ENCODE results near the gene AIPL1.

AIPL1 gene

GRCh38 chr17:6477831-6478383 lies 43.0 kb upstream of the AIPL1 start:
- Histone ChIP-seq H3K4me3 (ENCODE audit: low read length) (no peak overlapping the region), H3K9me2 (replicated peaks; ENCODE audit: insufficient read depth, low read length) (no peaks in the 10 kb centered on the region)
- DNase-seq: no peak

GRCh38 chr17:6476810-6477179 lies 41.9 kb upstream of the AIPL1 start:
- H3K4me1 ChIP-seq (ENCODE audit: low read length): no peaks in the 10 kb centered on the region
- no peaks in the 10 kb centered on the region for H4K20me1 ChIP-seq (ENCODE audit: insufficient read depth, low read length)
- H3K36me3 ChIP-seq (replicated peaks; ENCODE audit: insufficient read depth, low read length): no peaks in the 10 kb centered on the region
- no peak overlapping the region for H3K4me3 ChIP-seq (ENCODE audit: low read length)
- H3F3A ChIP-seq (ENCODE audit: insufficient read depth, low read length): no peaks in the 10 kb centered on the region
- no peak overlapping the region for H3K9ac ChIP-seq (ENCODE audit: low read length)
- no peak overlapping the region for H3K4me2 ChIP-seq (ENCODE audit: low read depth, low read length)
- DNase-seq: no peak
- no peak overlapping the region for H2AFZ ChIP-seq (ENCODE audit: low read length)
- H3K9me3 ChIP-seq (replicated peaks; ENCODE audit: insufficient read depth, low read length): no peaks in the 10 kb centered on the region
- H3K9me2 ChIP-seq (replicated peaks; ENCODE audit: insufficient read depth, low read length): no peaks in the 10 kb centered on the region
- no peak for TF ChIP-seq CTCF (IDR thresholded peaks at IDR 0.05; ENCODE audit: low read length)
- no peak for TF ChIP-seq EZH2phosphoT487 (IDR thresholded peaks at IDR 0.05; ENCODE audit: low read length)
- TF ChIP-seq EZH2 (optimal IDR thresholded peaks at IDR 0.05; ENCODE audit: low read depth, low read length): no peak
- peaks cover 43% of the 10 kb centered on the region for H3K27me3 ChIP-seq (replicated peaks; ENCODE audit: insufficient read depth, low read length)
- H3K27ac ChIP-seq (ENCODE audit: low read length): no peak overlapping the region
- no peaks in the 10 kb centered on the region for H3K79me2 ChIP-seq (ENCODE audit: low read length)

More at GRCh38 chr17:6477831-6478383, 43.0 kb upstream of the AIPL1 start:
- Histone ChIP-seq H3K27ac (ENCODE audit: low read length) (no peak overlapping the region), H3K9me3 (replicated peaks; ENCODE audit: insufficient read depth, low read length) (no peaks in the 10 kb centered on the region), H3K4me1 (ENCODE audit: low read length) (no peaks in the 10 kb centered on the region), H3F3A (ENCODE audit: insufficient read depth, low read length) (no peaks in the 10 kb centered on the region), H3K9ac (ENCODE audit: low read length) (no peak overlapping the region), H3K36me3 (replicated peaks; ENCODE audit: insufficient read depth, low read length) (no peaks in the 10 kb centered on the region), H4K20me1 (ENCODE audit: insufficient read depth, low read length) (no peaks in the 10 kb centered on the region), H3K27me3 (replicated peaks; ENCODE audit: insufficient read depth, low read length) (peaks cover 50% of the 10 kb centered on the region), H3K79me2 (ENCODE audit: low read length) (no peaks in the 10 kb centered on the region), H3K4me2 (ENCODE audit: low read depth, low read length) (no peak overlapping the region), H2AFZ (ENCODE audit: low read length) (no peak overlapping the region)
- TF ChIP-seq EZH2phosphoT487 (IDR thresholded peaks at IDR 0.05; ENCODE audit: low read length) (no peak), EZH2 (optimal IDR thresholded peaks at IDR 0.05; ENCODE audit: low read depth, low read length) (no peak), CTCF (IDR thresholded peaks at IDR 0.05; ENCODE audit: low read length) (no peak)

- no peaks in the 10 kb centered on the region for H3K36me3 ChIP-seq (replicated peaks; ENCODE audit: insufficient read depth, low read length)
Observed at GRCh38 chr17:6476076-6476809, 41.3 kb upstream of the AIPL1 start.

More at GRCh38 chr17:6476076-6476809, 41.3 kb upstream of the AIPL1 start:
- TF ChIP-seq EZH2phosphoT487 (IDR thresholded peaks at IDR 0.05; ENCODE audit: low read length) (no peak), CTCF (IDR thresholded peaks at IDR 0.05; ENCODE audit: low read length) (no peak)
- Histone ChIP-seq H3K9me3 (replicated peaks; ENCODE audit: insufficient read depth, low read length) (no peaks in the 10 kb centered on the region), H3K4me1 (ENCODE audit: low read length) (no peaks in the 10 kb centered on the region), H3F3A (ENCODE audit: insufficient read depth, low read length) (no peaks in the 10 kb centered on the region), H3K79me2 (ENCODE audit: low read length) (no peaks in the 10 kb centered on the region), H4K20me1 (ENCODE audit: insufficient read depth, low read length) (no peaks in the 10 kb centered on the region), H3K9ac (ENCODE audit: low read length) (no peak overlapping the region), H3K4me2 (ENCODE audit: low read depth, low read length) (no peak overlapping the region), H3K9me2 (replicated peaks; ENCODE audit: insufficient read depth, low read length) (no peaks in the 10 kb centered on the region), H3K4me3 (ENCODE audit: low read length) (no peak overlapping the region), H2AFZ (ENCODE audit: low read length) (no peak overlapping the region), H3K27ac (ENCODE audit: low read length) (no peak overlapping the region), H3K27me3 (replicated peaks; ENCODE audit: insufficient read depth, low read length) (peaks cover 38% of the 10 kb centered on the region)
- DNase-seq: no peak
